GM21367 (cell line): Measurements from ENCODE around the gene GIMAP5.

Source experiments
- ATAC-seq: cut with Tn5 transposase; IDR thresholded peaks from one replicate; pipeline ENCODE4 v1.9.1; 2021; ENCODE audit not compliant: unreplicated experiment

The GIMAP5 gene

GRCh38 chr7:150734254-150734653, 3.0 kb upstream of the GIMAP5 start:
- ATAC-seq, result no peak

GRCh38 chr7:150735596-150736358, 1.4 kb upstream of the GIMAP5 start:
- ATAC-seq, result no peak

- ATAC-seq, result no peak
Measured at GRCh38 chr7:150736864-150737263, 354 bp upstream of the GIMAP5 start.

- ATAC-seq, result no peak
Measured at GRCh38 chr7:150738092-150738491, 874 bp downstream of the GIMAP5 start.

- ATAC-seq, result no peak
Measured at GRCh38 chr7:150738591-150739001, 1.4 kb downstream of the GIMAP5 start.

- no peak for ATAC-seq
Measured at GRCh38 chr7:150739033-150739432, 1.8 kb downstream of the GIMAP5 start.

- ATAC-seq, result no peak
Measured at GRCh38 chr7:150740053-150740452, 2.8 kb downstream of the GIMAP5 start.

GRCh38 chr7:150742286-150742968, 5.2 kb downstream of the GIMAP5 start:
- no peak for ATAC-seq

- no peak for ATAC-seq
Measured at GRCh38 chr7:150744041-150744656, 6.9 kb downstream of the GIMAP5 start.

GRCh38 chr7:150745086-150745485, 7.9 kb downstream of the GIMAP5 start:
- no peak for ATAC-seq

GRCh38 chr7:150745876-150746275, 8.7 kb downstream of the GIMAP5 start:
- ATAC-seq, result no peak

GRCh38 chr7:150746921-150747320, 9.7 kb downstream of the GIMAP5 start:
- no peak for ATAC-seq

GRCh38 chr7:150748376-150748775, 11.2 kb downstream of the GIMAP5 start:
- no peak for ATAC-seq

- ATAC-seq, result no peak
Measured at GRCh38 chr7:150751702-150752101, 14.5 kb downstream of the GIMAP5 start.

GRCh38 chr7:150753239-150753638, 16.0 kb downstream of the GIMAP5 start:
- no peak for ATAC-seq

GRCh38 chr7:150753826-150754603, 16.8 kb downstream of the GIMAP5 start:
- ATAC-seq, result no peak

GRCh38 chr7:150754951-150755350, 17.7 kb downstream of the GIMAP5 start:
- no peak for ATAC-seq

GRCh38 chr7:150755473-150756099, 18.4 kb downstream of the GIMAP5 start:
- ATAC-seq, result no peak

- ATAC-seq, result no peak
Measured at GRCh38 chr7:150756166-150756565, 18.9 kb downstream of the GIMAP5 start.

- no peak for ATAC-seq
Measured at GRCh38 chr7:150756858-150757257, 19.6 kb downstream of the GIMAP5 start.

- ATAC-seq, result no peak
Measured at GRCh38 chr7:150759479-150759878, 22.3 kb downstream of the GIMAP5 start.
